Measurements from ENCODE around the gene EFEMP2.

GRCh38 chr11:65868907-65869306 is 3.7 kb downstream of the EFEMP2 start:
- TF ChIP-seq CTCF (IDR thresholded peaks at IDR 0.05; ENCODE audit: insufficient read depth, low read length, poor library complexity, severe bottlenecking), result no peak
- TF ChIP-seq EZH2phosphoT487 (conservative IDR thresholded peaks at IDR 0.05; ENCODE audit: low read length), result no peak
